ENCODE results near the gene ACADVL. TPM values are rescaled to one million over a fixed set of nuclear protein-coding genes. Genes with fewer than 3 reads are reported as not detected.
A peak's percentile ranks its signal among the peaks of the same experiment; 100 is the strongest.

ACADVL gene
- total and polyA plus RNA-seq, 4 donors = 185 to 1,301 (median 1,109) TPM

- DNase-seq (ENCODE audit: low spot score) = no peak
- H3K9me3 ChIP-seq (ENCODE audit: control insufficient read depth in 4 of 4, low read length in 3 of 4) = no peaks in the 10 kb centered on the region
- H3K36me3 ChIP-seq (ENCODE audit: control insufficient read depth in 4 of 4, insufficient read depth in 3 of 4, low read depth in 1 of 4, low read length in 3 of 4) = peaks cover 0 to 15% (median 8%) of the 10 kb centered on the region in 4 donors
- peak overlapping the region in 1 of 2 donors; percentile 55 for H3K9ac ChIP-seq (ENCODE audit: low read depth in 1 of 2, low read length in 2 of 2)
- no peaks in the 10 kb centered on the region for H3K27me3 ChIP-seq (ENCODE audit: control insufficient read depth in 4 of 4, insufficient read depth in 4 of 4, low read length in 3 of 4)
- 29% methylated on average over 7 of the region's 7 CpGs for WGBS
- H3K4me1 ChIP-seq (ENCODE audit: control insufficient read depth in 4 of 4, insufficient read depth in 4 of 4, low read length in 3 of 4) = peaks cover 13 to 53% (median 32%) of the 10 kb centered on the region in 4 donors
- peak overlapping the region; percentile 15 to 63 (median 34) for H3K4me3 ChIP-seq (ENCODE audit: low read depth in 1 of 3, low read length in 3 of 3)
- H3K27ac ChIP-seq (ENCODE audit: low read depth in 1 of 2, low read length in 2 of 2) = peak overlapping the region; percentile 72 to 85
- peak; percentile 79 for TF ChIP-seq REST (IDR thresholded peaks at IDR 0.05)
- peak; percentile 65 to 76 for TF ChIP-seq RXRA (IDR thresholded peaks at IDR 0.05)
- TF ChIP-seq HNF4A (conservative IDR thresholded peaks at IDR 0.05) = peak; percentile 92
- TF ChIP-seq ATF3 (IDR thresholded peaks at IDR 0.05) = peak; percentile 86
- TF ChIP-seq EGR1 (IDR thresholded peaks at IDR 0.05; ENCODE audit: low read depth in 2 of 2) = peak; percentile 95 to 99
- TF ChIP-seq JUND (IDR thresholded peaks at IDR 0.05) = peak; percentile 56 to 64
- peak; percentile 95 for TF ChIP-seq SP1 (IDR thresholded peaks at IDR 0.05)
- peak; percentile 57 for TF ChIP-seq ZBTB33 (IDR thresholded peaks at IDR 0.05)
- TF ChIP-seq FOXA1 (IDR thresholded peaks at IDR 0.05) = peak; percentile 8
- TF ChIP-seq RAD21 (IDR thresholded peaks at IDR 0.05) = peak in 1 of 2 donors; percentile 11
- TF ChIP-seq YY1 (IDR thresholded peaks at IDR 0.05) = peak; percentile 80
- TF ChIP-seq TAF1 (conservative IDR thresholded peaks at IDR 0.05) = peak; percentile 33
- TF ChIP-seq GABPA (IDR thresholded peaks at IDR 0.05 in 1 of 2, conservative IDR thresholded peaks at IDR 0.05 in 1 of 2) = no peak
- TF ChIP-seq FOXA2 (IDR thresholded peaks at IDR 0.05) = peak; percentile 16
- TF ChIP-seq CTCF (IDR thresholded peaks at IDR 0.05; ENCODE audit: low read depth, low read length, missing input control) = no peak
- peak; percentile 22 for TF ChIP-seq NR2F2 (IDR thresholded peaks at IDR 0.05)
- peak; percentile 67 for TF ChIP-seq HNF4G (IDR thresholded peaks at IDR 0.05)
- peak; percentile 66 for TF ChIP-seq MAX (IDR thresholded peaks at IDR 0.05)
Measured at GRCh38 chr17:7258731-7259554, 39.2 kb downstream of the ACADVL start.

Measured in liver (tissue), 9 donors.